Measurements from ENCODE around the gene NAT14. TPM values are rescaled to one million over a fixed set of nuclear protein-coding genes. Genes with fewer than 3 reads are reported as not detected.

The NAT14 gene
- polyA plus RNA-seq, 1 donor = 27.0 TPM

GRCh38 chr19:55535173-55535964 is 50.4 kb downstream of the NAT14 start:
- no peak for DNase-seq (ENCODE audit: low read depth)

- DNase-seq (ENCODE audit: low read depth) = no peak
Observed at GRCh38 chr19:55535965-55536350, 51.0 kb downstream of the NAT14 start.

- DNase-seq (ENCODE audit: low read depth) = no peak
Observed at GRCh38 chr19:55536366-55536765, 51.4 kb downstream of the NAT14 start.

Other genes starting within 250 kb of the NAT14 start
- gene PPP6R1, start 226.2 kb upstream of the NAT14 start, polyA plus RNA-seq (ENCODE audit: insufficient read length) = 26.7 TPM
- 25.6 TPM for gene HSPBP1, start 205.1 kb upstream of the NAT14 start, polyA plus RNA-seq (ENCODE audit: insufficient read length)
- gene BRSK1, start 201.2 kb upstream of the NAT14 start, polyA plus RNA-seq (ENCODE audit: insufficient read length) = 7.4 TPM
- gene TMEM150B, start 159.8 kb upstream of the NAT14 start, polyA plus RNA-seq (ENCODE audit: insufficient read length) = 1.00 TPM
- 27.5 TPM for gene KMT5C, start 145.3 kb upstream of the NAT14 start, polyA plus RNA-seq (ENCODE audit: insufficient read length)
- gene COX6B2, start 130.5 kb upstream of the NAT14 start, polyA plus RNA-seq (ENCODE audit: insufficient read length) = 0.15 TPM
- not detected for gene GARIN5B, start 121.9 kb upstream of the NAT14 start, polyA plus RNA-seq (ENCODE audit: insufficient read length)
- 0.40 TPM for gene IL11, start 114.7 kb upstream of the NAT14 start, polyA plus RNA-seq (ENCODE audit: insufficient read length)
- gene TMEM190, start 108.4 kb upstream of the NAT14 start, polyA plus RNA-seq (ENCODE audit: insufficient read length) = not detected
- gene TMEM238, start 100.9 kb upstream of the NAT14 start, polyA plus RNA-seq (ENCODE audit: insufficient read length) = 0.23 TPM
- 1,731 TPM for gene RPL28, start 99.3 kb upstream of the NAT14 start, polyA plus RNA-seq (ENCODE audit: insufficient read length)
- gene UBE2S, start 77.4 kb upstream of the NAT14 start, polyA plus RNA-seq (ENCODE audit: insufficient read length) = 41.0 TPM
- 0.14 TPM for gene SHISA7, start 41.9 kb upstream of the NAT14 start, polyA plus RNA-seq (ENCODE audit: insufficient read length)
- 36.2 TPM for gene ISOC2, start 23.5 kb upstream of the NAT14 start, polyA plus RNA-seq (ENCODE audit: insufficient read length)
- gene C19orf85, start 20.4 kb upstream of the NAT14 start, polyA plus RNA-seq (ENCODE audit: insufficient read length) = not detected
- 4.1 TPM for gene ZNF628, start 8.6 kb upstream of the NAT14 start, polyA plus RNA-seq (ENCODE audit: insufficient read length)
- 17.3 TPM for gene SSC5D, start 3.2 kb downstream of the NAT14 start, polyA plus RNA-seq (ENCODE audit: insufficient read length)
- 3.1 TPM for gene SBK2, start 51.9 kb downstream of the NAT14 start, polyA plus RNA-seq (ENCODE audit: insufficient read length)
- gene SBK3, start 60.4 kb downstream of the NAT14 start, polyA plus RNA-seq (ENCODE audit: insufficient read length) = not detected
- gene ZNF579, start 95.7 kb downstream of the NAT14 start, polyA plus RNA-seq (ENCODE audit: insufficient read length) = 12.0 TPM
- 11.1 TPM for gene FIZ1, start 114.3 kb downstream of the NAT14 start, polyA plus RNA-seq (ENCODE audit: insufficient read length)
- gene ZNF524, start 115.1 kb downstream of the NAT14 start, polyA plus RNA-seq (ENCODE audit: insufficient read length) = 10.0 TPM
- 7.6 TPM for gene ZNF865, start 120.5 kb downstream of the NAT14 start, polyA plus RNA-seq (ENCODE audit: insufficient read length)
- 10.0 TPM for gene ZNF784, start 139.4 kb downstream of the NAT14 start, polyA plus RNA-seq (ENCODE audit: insufficient read length)
- 19.9 TPM for gene ZNF580, start 155.8 kb downstream of the NAT14 start, polyA plus RNA-seq (ENCODE audit: insufficient read length)
- 30.1 TPM for gene ZNF581, start 158.5 kb downstream of the NAT14 start, polyA plus RNA-seq (ENCODE audit: insufficient read length)
- gene CCDC106, start 163.0 kb downstream of the NAT14 start, polyA plus RNA-seq (ENCODE audit: insufficient read length) = 15.1 TPM
- gene U2AF2, start 169.8 kb downstream of the NAT14 start, polyA plus RNA-seq (ENCODE audit: insufficient read length) = 110 TPM
- gene EPN1, start 190.0 kb downstream of the NAT14 start, polyA plus RNA-seq (ENCODE audit: insufficient read length) = 82.6 TPM

All from forelimb muscle (tissue), 1 donor.